LHCN-M2 (cell line): Measurements from ENCODE around the gene TP53TG3B. TPM values are rescaled to one million over a fixed set of nuclear protein-coding genes. Genes with fewer than 3 reads are reported as not detected.
"Not testable (repeated sequence)": the region's sequence is repeated elsewhere in the genome, so short reads cannot be mapped to it uniquely, and the experiment has no call there.

Experiments
- DNase-seq: peaks from one replicate; pipeline ENCODE4 v3.0.0-alpha.2; 2012; ENCODE audit warnings: low read depth
- polyA plus RNA-seq: library from polyadenylated mRNA; unstranded; fragments of >200 nt; gene quantifications from one replicate; pipeline ENCODE4 v1.2.1, GENCODE V29; 2012; ENCODE audit warnings: missing spikeins
- total RNA-seq: library from RNA; depleted of rRNA; stranded (reverse); fragments of >200 nt; gene quantifications from 2 replicates; pipeline ENCODE4 v1.2.3, GENCODE V29; 2014; rRNA removed

Gene TP53TG3B
- not detected in 2 replicates for total RNA-seq
- polyA plus RNA-seq: not detected

GRCh38 chr16:33360541-33360940, at the start of gene TP53TG3B:
Gene TP53TG3B (plus strand): TSS chr16:33360841. CDS start chr16:33360909, 68 bp downstream.
- not testable (repeated sequence) for DNase-seq

GRCh38 chr16:33336226-33337012, 24.2 kb upstream of the TP53TG3B start:
- not testable (repeated sequence) for DNase-seq

- not testable (repeated sequence) for DNase-seq
These were observed 22.8 kb upstream of the TP53TG3B start for GRCh38 chr16:33337627-33338542.

- DNase-seq: not testable (repeated sequence)
These were observed 22.1 kb upstream of the TP53TG3B start for GRCh38 chr16:33338543-33338951.

- not testable (repeated sequence) for DNase-seq
These were observed 21.3 kb upstream of the TP53TG3B start for GRCh38 chr16:33339093-33340061.

Other genes with a start within 250 kb of the TP53TG3B start
- 1.1 TPM in 1 of 2 replicates, not detected in the other for gene TP53TG3C, start 166.6 kb upstream of the TP53TG3B start, total RNA-seq
- gene TP53TG3E, start 56.5 kb upstream of the TP53TG3B start, total RNA-seq: not detected in 2 replicates
- not detected in 2 replicates for gene TP53TG3F, start 98.8 kb downstream of the TP53TG3B start, total RNA-seq